SK-N-SH (cell line): ENCODE measurements around the gene CCN5. TPM values are rescaled to one million over a fixed set of nuclear protein-coding genes. Genes with fewer than 3 reads are reported as not detected.

ENCODE experiments used
- CTCF ChIA-PET: fragments of 300-600, 350-600 bp; formaldehyde crosslinking; extraction: SDS; loops from one replicate; lab custom pipeline; 2021; lab: Yijun Ruan, JAX
- POLR2A ChIA-PET: fragments of 350-600 bp; sonication (Branson Sonifier 250); formaldehyde crosslinking; extraction: SDS; loops from one replicate; lab custom pipeline; 2020; ENCODE audit warnings: antibody characterized with exemption, inconsistent platforms; lab: Yijun Ruan, JAX
- DNase-seq: peaks from one replicate; pipeline ENCODE4 v3.0.0; 2012
- H2AFZ ChIP-seq: fragments of 200-600 bp; sonication (generic); 2 replicates; pipeline ENCODE4 v1.8.1; 2016; ENCODE audit warnings: antibody characterized with exemption, mild to moderate bottlenecking, low read depth
- H3F3A ChIP-seq: fragments of 200-600 bp; sonication (generic); replicated peaks from 2 replicates; pipeline ENCODE3; 2016; ENCODE audit warnings: antibody characterized with exemption, mild to moderate bottlenecking; ENCODE audit not compliant: insufficient read depth
- H3K27ac ChIP-seq, 2 experiments: fragments of 200-500 bp in 1 of 2; fragments of 200-600 bp in 1 of 2; sonication (Bioruptor generic) in 1 of 2; sonication (generic), shearing (Covaris generic) in 1 of 2; 2 replicates each; pipeline versions ENCODE4 v1.5.1 to v1.6.1; 2014 to 2016; ENCODE audit warnings: low read depth in 2 of 2, inconsistent platforms in 1 of 2, low read length in 1 of 2, mild to moderate bottlenecking in 1 of 2, mixed read lengths in 1 of 2
- H3K27me3 ChIP-seq: fragments of 200-600 bp; sonication (generic), shearing (Covaris generic); 2 replicates; pipeline ENCODE4 v1.6.1; 2016; ENCODE audit warnings: mixed run types; ENCODE audit not compliant: insufficient read depth
- H3K36me3 ChIP-seq, 2 experiments: fragments of 200-500 bp in 1 of 2; fragments of 200-600 bp in 1 of 2; sonication (Bioruptor generic) in 1 of 2; sonication (generic) in 1 of 2; replicated peaks in 1 of 2; 2 replicates each; pipeline versions ENCODE3 to v1.5.1; 2014 to 2016; ENCODE audit warnings: low read length in 1 of 2, mild to moderate bottlenecking in 1 of 2; ENCODE audit not compliant: insufficient read depth in 2 of 2, control insufficient read depth in 1 of 2
- H3K4me1 ChIP-seq, 2 experiments: fragments of 200-500 bp in 1 of 2; fragments of 200-600 bp in 1 of 2; sonication (Bioruptor generic) in 1 of 2; sonication (generic), shearing (Covaris generic) in 1 of 2; 2 replicates each; pipeline versions ENCODE4 v1.5.1 to v1.6.1; 2014 to 2016; ENCODE audit warnings: low read depth in 1 of 2, low read length in 1 of 2, mixed run types in 1 of 2; ENCODE audit not compliant: insufficient read depth in 2 of 2, control insufficient read depth in 1 of 2
- H3K4me2 ChIP-seq: fragments of 200-600 bp; sonication (generic), shearing (Covaris generic); 2 replicates; pipeline ENCODE4 v1.6.1; 2017; ENCODE audit warnings: mixed run types
- H3K4me3 ChIP-seq, 2 experiments: fragments of 200-500 bp in 1 of 2; fragments of 200-600 bp in 1 of 2; sonication (Bioruptor generic) in 1 of 2; sonication (generic), shearing (Covaris generic) in 1 of 2; 2 replicates each; pipeline versions ENCODE4 v1.5.1 to v1.8.1; 2014 to 2016; ENCODE audit warnings: low read depth in 2 of 2, inconsistent platforms in 1 of 2, low read length in 1 of 2, mild to moderate bottlenecking in 1 of 2, mixed read lengths in 1 of 2, moderate library complexity in 1 of 2
- H3K79me2 ChIP-seq: fragments of 200-600 bp; sonication (generic); 2 replicates; pipeline ENCODE4 v1.8.1; 2017; ENCODE audit warnings: mild to moderate bottlenecking; ENCODE audit not compliant: insufficient read depth
- H3K9ac ChIP-seq: fragments of 200-600 bp; sonication (generic); 2 replicates; pipeline ENCODE4 v1.6.1; 2017; ENCODE audit warnings: mixed run types
- H3K9me2 ChIP-seq: fragments of 200-600 bp; sonication (generic); 2 replicates; pipeline ENCODE4 v1.6.1; 2017; ENCODE audit warnings: mixed run types
- H3K9me3 ChIP-seq: fragments of 200-600 bp; sonication (generic); 2 replicates; pipeline ENCODE4 v1.6.1; 2017; ENCODE audit warnings: mixed run types, mild to moderate bottlenecking, moderate library complexity
- H4K20me1 ChIP-seq: fragments of 200-600 bp; sonication (generic); 2 replicates; pipeline ENCODE4 v1.6.1; 2017; ENCODE audit warnings: mild to moderate bottlenecking, mixed run types; ENCODE audit not compliant: insufficient read depth
- CHD2 ChIP-seq: fragments of 150-350 bp; IDR thresholded peaks from 2 replicates; pipeline ENCODE4 v1.6.1; 2018; ENCODE audit warnings: low read length; ENCODE audit not compliant: partially characterized antibody
- ELF1 ChIP-seq: IDR thresholded peaks from 2 replicates; pipeline ENCODE4 v1.4.0; 2012
- EP300 ChIP-seq, 2 experiments: IDR thresholded peaks; 2 replicates each; pipeline versions ENCODE4 v1.4.0 to v1.6.1; 2012; ENCODE audit warnings: borderline replicate concordance in 1 of 2, low read depth in 1 of 2, low read length in 1 of 2
- FOXJ3 ChIP-seq: sonication (generic); formaldehyde crosslinking; IDR thresholded peaks from 2 replicates; pipeline ENCODE4 v1.5.1; 2020; ENCODE audit warnings: mild to moderate bottlenecking, missing genetic modification reagents
- FOXM1 ChIP-seq: IDR thresholded peaks from 2 replicates; pipeline ENCODE4 v1.4.0; 2012; ENCODE audit warnings: low read depth, mild to moderate bottlenecking
- GABPA ChIP-seq: IDR thresholded peaks from 2 replicates; pipeline ENCODE4 v1.4.0; 2012; ENCODE audit warnings: low read depth, mild to moderate bottlenecking
- JUND ChIP-seq: IDR thresholded peaks from 2 replicates; pipeline ENCODE4 v1.4.0; 2012
- MEF2A ChIP-seq: IDR thresholded peaks from 2 replicates; pipeline ENCODE4 v1.4.0; 2012; ENCODE audit warnings: low read depth, borderline replicate concordance
- MXI1 ChIP-seq: IDR thresholded peaks from 2 replicates; pipeline ENCODE4 v1.6.1; 2012; ENCODE audit warnings: mild to moderate bottlenecking, low read depth, low read length, improper control_type of control experiment
- PBX3 ChIP-seq: IDR thresholded peaks from 2 replicates; pipeline ENCODE4; 2012
- RCOR1 ChIP-seq: fragments of 150-350 bp; IDR thresholded peaks from 2 replicates; pipeline ENCODE4 v1.6.1; 2017; ENCODE audit warnings: antibody characterized with exemption, low read length
- RFX5 ChIP-seq: IDR thresholded peaks from 2 replicates; pipeline ENCODE4 v1.6.1; 2012; ENCODE audit warnings: mild to moderate bottlenecking, improper control_type of control experiment, low read length
- USF1 ChIP-seq: IDR thresholded peaks from 2 replicates; pipeline ENCODE4 v1.4.0; 2012; ENCODE audit warnings: low read depth, borderline replicate concordance
- USF2 ChIP-seq: fragments of 150-350 bp; IDR thresholded peaks from 2 replicates; pipeline ENCODE4 v1.6.1; 2017; ENCODE audit warnings: antibody characterized with exemption, low read length, low read depth, borderline replicate concordance
- YY1 ChIP-seq: IDR thresholded peaks from 2 replicates; pipeline ENCODE4 v1.4.0; 2012; ENCODE audit warnings: low read depth, mild to moderate bottlenecking
- WGBS: methylation state at CpG from one replicate; pipeline ENCODE4 v1.1.6; 2017; ENCODE audit warnings: low lambda C conversion rate; 5-methylcytosine and 5-hydroxymethylcytosine counted together
- polyA plus RNA-seq, 3 experiments: library from polyadenylated mRNA; depleted of rRNA; stranded (reverse); fragments of >200 nt; gene quantifications; 2 replicates each; pipeline ENCODE4 v1.2.3, GENCODE V29; 2012
- TF ChIP-seq, protein P1 (sequence below): IDR thresholded peaks from 2 replicates; pipeline ENCODE4 v1.4.0; 2012; ENCODE audit warnings: low read depth
- TF ChIP-seq, protein P2 (sequence below): fragments of 150-350 bp; IDR thresholded peaks from 2 replicates; pipeline ENCODE4 v1.6.1; 2016; ENCODE audit warnings: mild to moderate bottlenecking, low read depth, low read length

Gene CCN5
- polyA plus RNA-seq, 1 of the 3 experiments (the other 2 are of a cell fraction): 0.05 TPM

GRCh38 chr20:44754554-44754953 lies 39.4 kb downstream of the CCN5 start:
- ChIA-PET CTCF (interaction anchor here (1.5 kb wide), 1 partner anchor 11 kb away, joined by 3 read pairs; no protein-coding TSS in a partner anchor), POLR2A (no interaction called here)
- no peak for DNase-seq
- no peaks in the 10 kb centered on the region for H3K9me2 ChIP-seq
- peaks cover 0 to 18% of the 10 kb centered on the region in 2 experiments; a peak in 1 of 4 replicates for H3K4me1 ChIP-seq
- no peak overlapping the region for H3K27ac ChIP-seq
- no peaks in the 10 kb centered on the region for H3K9me3 ChIP-seq
- WGBS: 71% methylated on average over 7 of the region's 7 CpGs
- H2AFZ ChIP-seq: no peak overlapping the region
- H3K79me2 ChIP-seq: no peaks in the 10 kb centered on the region
- no peak overlapping the region for H3K9ac ChIP-seq
- H3K4me3 ChIP-seq: no peak overlapping the region
- H3F3A ChIP-seq: no peaks in the 10 kb centered on the region
- no peak overlapping the region for H3K4me2 ChIP-seq
- no peaks in the 10 kb centered on the region for H3K36me3 ChIP-seq
- no peak for TF ChIP-seq EP300 (IDR thresholded peaks at IDR 0.05; ENCODE audit: borderline replicate concordance in 1 of 2, low read depth in 1 of 2, low read length in 1 of 2)
- TF ChIP-seq, protein P1, sequence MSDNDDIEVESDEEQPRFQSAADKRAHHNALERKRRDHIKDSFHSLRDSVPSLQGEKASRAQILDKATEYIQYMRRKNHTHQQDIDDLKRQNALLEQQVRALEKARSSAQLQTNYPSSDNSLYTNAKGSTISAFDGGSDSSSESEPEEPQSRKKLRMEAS: no peak
- TF ChIP-seq PBX3: no peak
- TF ChIP-seq MEF2A: no peak
- TF ChIP-seq MXI1: no peak
- TF ChIP-seq YY1: no peak
- TF ChIP-seq, protein P2, sequence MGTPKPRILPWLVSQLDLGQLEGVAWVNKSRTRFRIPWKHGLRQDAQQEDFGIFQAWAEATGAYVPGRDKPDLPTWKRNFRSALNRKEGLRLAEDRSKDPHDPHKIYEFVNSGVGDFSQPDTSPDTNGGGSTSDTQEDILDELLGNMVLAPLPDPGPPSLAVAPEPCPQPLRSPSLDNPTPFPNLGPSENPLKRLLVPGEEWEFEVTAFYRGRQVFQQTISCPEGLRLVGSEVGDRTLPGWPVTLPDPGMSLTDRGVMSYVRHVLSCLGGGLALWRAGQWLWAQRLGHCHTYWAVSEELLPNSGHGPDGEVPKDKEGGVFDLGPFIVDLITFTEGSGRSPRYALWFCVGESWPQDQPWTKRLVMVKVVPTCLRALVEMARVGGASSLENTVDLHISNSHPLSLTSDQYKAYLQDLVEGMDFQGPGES: no peak
- TF ChIP-seq FOXJ3 (CRISPR knock-in tag): no peak
- TF ChIP-seq USF1: no peak
- TF ChIP-seq CHD2: no peak
- no peak for TF ChIP-seq GABPA
- no peak for TF ChIP-seq USF2
- no peak for TF ChIP-seq ELF1
- TF ChIP-seq RCOR1: no peak
- TF ChIP-seq JUND: no peak
- TF ChIP-seq RFX5: no peak
- no peak for TF ChIP-seq FOXM1
- no peaks in the 10 kb centered on the region; the same call in 1 of the 2 replicates for H3K27me3 ChIP-seq
- H4K20me1 ChIP-seq: no peaks in the 10 kb centered on the region
